Measurements from ENCODE around the gene TGFB3. TPM values are rescaled to one million over a fixed set of nuclear protein-coding genes. Genes with fewer than 3 reads are reported as not detected.
"Not testable (repeated sequence)": the region's sequence is repeated elsewhere in the genome, so short reads cannot be mapped to it uniquely, and the experiment has no call there.

TGFB3 gene
- total RNA-seq, 3 donors from 2014 or later (not counting 1 experiment from before 2014, with no cell fraction given): 10.6 to 12.8 (median 12.3) TPM

- H3K4me3 Mint-ChIP-seq: no peak overlapping the region
- WGBS (ENCODE audit: insufficient coverage): 96% methylated on average over 4 of the region's 5 CpGs
- TF ChIP-seq CTCF (IDR thresholded peaks at IDR 0.05): no peak
- Histone ChIP-seq H3K27me3 (ENCODE audit: control insufficient read depth, insufficient read depth, low read length) (no peaks in the 10 kb centered on the region), H3K27ac (ENCODE audit: low read length) (no peak overlapping the region), H3K9me3 (ENCODE audit: control insufficient read depth, insufficient read depth, low read length) (no peaks in the 10 kb centered on the region), H3K36me3 (ENCODE audit: control insufficient read depth, insufficient read depth, low read length) (no peaks in the 10 kb centered on the region), H3K4me3 (ENCODE audit: low read length) (no peak overlapping the region), H3K4me1 (ENCODE audit: control insufficient read depth, insufficient read depth, low read length) (no peaks in the 10 kb centered on the region)
- ATAC-seq (no peak), DNase-seq (no peak)
- no peaks in the 10 kb centered on the region for H3K9me3 Mint-ChIP-seq
- H3K27me3 Mint-ChIP-seq (ENCODE audit: low read depth in 2 of 2): no peaks in the 10 kb centered on the region
- intact Hi-C loops (cut with micrococcal nuclease): no loop called here
- H3K36me3 Mint-ChIP-seq: no peaks in the 10 kb centered on the region
- no peak overlapping the region for H3K27ac Mint-ChIP-seq
- no peaks in the 10 kb centered on the region for H3K4me1 Mint-ChIP-seq
Measured at GRCh38 chr14:75928690-75929181, 53.1 kb downstream of the TGFB3 start.

GRCh38 chr14:75927564-75928087, 54.2 kb downstream of the TGFB3 start:
- Histone ChIP-seq H3K27me3 (ENCODE audit: control insufficient read depth, insufficient read depth, low read length) (no peaks in the 10 kb centered on the region), H3K27ac (ENCODE audit: low read length) (no peak overlapping the region), H3K4me1 (ENCODE audit: control insufficient read depth, insufficient read depth, low read length) (no peaks in the 10 kb centered on the region), H3K4me3 (ENCODE audit: low read length) (no peak overlapping the region), H3K9me3 (ENCODE audit: control insufficient read depth, insufficient read depth, low read length) (no peaks in the 10 kb centered on the region), H3K36me3 (ENCODE audit: control insufficient read depth, insufficient read depth, low read length) (no peaks in the 10 kb centered on the region)
- no peaks in the 10 kb centered on the region for H3K4me1 Mint-ChIP-seq
- H3K9me3 Mint-ChIP-seq: no peaks in the 10 kb centered on the region
- no peaks in the 10 kb centered on the region for H3K27me3 Mint-ChIP-seq (ENCODE audit: low read depth in 2 of 2)
- TF ChIP-seq CTCF (IDR thresholded peaks at IDR 0.05): no peak
- intact Hi-C loops (cut with micrococcal nuclease): no loop called here
- no peak overlapping the region for H3K27ac Mint-ChIP-seq
- 78% methylated on average over 6 of the region's 6 CpGs for WGBS (ENCODE audit: insufficient coverage)
- H3K4me3 Mint-ChIP-seq: no peak overlapping the region
- DNase-seq: no peak
- H3K36me3 Mint-ChIP-seq: no peaks in the 10 kb centered on the region
- ATAC-seq: no peak

GRCh38 chr14:75926431-75927115, 55.2 kb downstream of the TGFB3 start:
- H3K27ac ChIP-seq (ENCODE audit: low read length): no peak overlapping the region
- ATAC-seq (no peak), DNase-seq (no peak)
- no peaks in the 10 kb centered on the region for H3K27me3 Mint-ChIP-seq (ENCODE audit: low read depth in 2 of 2)
- no peaks in the 10 kb centered on the region for H3K27me3 ChIP-seq (ENCODE audit: control insufficient read depth, insufficient read depth, low read length)
- H3K4me3 ChIP-seq (ENCODE audit: low read length): no peak overlapping the region
- no peaks in the 10 kb centered on the region for H3K4me1 Mint-ChIP-seq
- H3K4me1 ChIP-seq (ENCODE audit: control insufficient read depth, insufficient read depth, low read length): no peaks in the 10 kb centered on the region
- no peaks in the 10 kb centered on the region for H3K9me3 Mint-ChIP-seq
- intact Hi-C loops (cut with micrococcal nuclease): no loop called here
- WGBS (ENCODE audit: insufficient coverage): 98% methylated on average over 2 of the region's 4 CpGs
- H3K27ac Mint-ChIP-seq: no peak overlapping the region
- H3K36me3 Mint-ChIP-seq: no peaks in the 10 kb centered on the region
- no peaks in the 10 kb centered on the region for H3K9me3 ChIP-seq (ENCODE audit: control insufficient read depth, insufficient read depth, low read length)
- no peaks in the 10 kb centered on the region for H3K36me3 ChIP-seq (ENCODE audit: control insufficient read depth, insufficient read depth, low read length)
- TF ChIP-seq CTCF (IDR thresholded peaks at IDR 0.05): no peak
- no peak overlapping the region for H3K4me3 Mint-ChIP-seq

- H3K36me3 ChIP-seq (ENCODE audit: control insufficient read depth, insufficient read depth, low read length); H3K9me3 Mint-ChIP-seq; H3K27ac ChIP-seq (ENCODE audit: low read length); H3K4me3 ChIP-seq (ENCODE audit: low read length); H3K27me3 Mint-ChIP-seq (ENCODE audit: low read depth in 2 of 2); intact Hi-C loops (cut with micrococcal nuclease); ATAC-seq; H3K9me3 ChIP-seq (ENCODE audit: control insufficient read depth, insufficient read depth, low read length); DNase-seq; H3K27me3 ChIP-seq (ENCODE audit: control insufficient read depth, insufficient read depth, low read length); H3K36me3 Mint-ChIP-seq; H3K4me3 Mint-ChIP-seq; H3K4me1 ChIP-seq (ENCODE audit: control insufficient read depth, insufficient read depth, low read length); H3K4me1 Mint-ChIP-seq; H3K27ac Mint-ChIP-seq: not testable (repeated sequence)
- 98% methylated on average over 35 of the region's 54 CpGs for WGBS (ENCODE audit: insufficient coverage)
Measured at GRCh38 chr14:75925141-75925840, 56.5 kb downstream of the TGFB3 start.

GRCh38 chr14:75920421-75920820, 61.4 kb downstream of the TGFB3 start:
- H3K27me3 ChIP-seq (ENCODE audit: control insufficient read depth, insufficient read depth, low read length); H3K9me3 ChIP-seq (ENCODE audit: control insufficient read depth, insufficient read depth, low read length); H3K27me3 Mint-ChIP-seq (ENCODE audit: low read depth in 2 of 2); H3K36me3 ChIP-seq (ENCODE audit: control insufficient read depth, insufficient read depth, low read length); ATAC-seq; H3K4me3 Mint-ChIP-seq; intact Hi-C loops (cut with micrococcal nuclease); DNase-seq; H3K36me3 Mint-ChIP-seq; H3K4me1 ChIP-seq (ENCODE audit: control insufficient read depth, insufficient read depth, low read length); H3K4me3 ChIP-seq (ENCODE audit: low read length); H3K4me1 Mint-ChIP-seq; H3K27ac Mint-ChIP-seq; H3K27ac ChIP-seq (ENCODE audit: low read length); H3K9me3 Mint-ChIP-seq: not testable (repeated sequence)
- WGBS (ENCODE audit: insufficient coverage): 76% methylated on average over 3 of the region's 4 CpGs
